DMS153 treated with DMSO at 0.1 percent for 48 hours (cell line): ENCODE data around the gene PPP6C.
"Not testable (repeated sequence)": the region's sequence is repeated elsewhere in the genome, so short reads cannot be mapped to it uniquely, and the experiment has no call there.

Source experiments
- DNase-seq: peaks from one replicate; lab custom pipeline; 2025; ENCODE audit not compliant: unreplicated experiment; lab: John Stamatoyannopoulos, UW

Gene PPP6C

DNA sequence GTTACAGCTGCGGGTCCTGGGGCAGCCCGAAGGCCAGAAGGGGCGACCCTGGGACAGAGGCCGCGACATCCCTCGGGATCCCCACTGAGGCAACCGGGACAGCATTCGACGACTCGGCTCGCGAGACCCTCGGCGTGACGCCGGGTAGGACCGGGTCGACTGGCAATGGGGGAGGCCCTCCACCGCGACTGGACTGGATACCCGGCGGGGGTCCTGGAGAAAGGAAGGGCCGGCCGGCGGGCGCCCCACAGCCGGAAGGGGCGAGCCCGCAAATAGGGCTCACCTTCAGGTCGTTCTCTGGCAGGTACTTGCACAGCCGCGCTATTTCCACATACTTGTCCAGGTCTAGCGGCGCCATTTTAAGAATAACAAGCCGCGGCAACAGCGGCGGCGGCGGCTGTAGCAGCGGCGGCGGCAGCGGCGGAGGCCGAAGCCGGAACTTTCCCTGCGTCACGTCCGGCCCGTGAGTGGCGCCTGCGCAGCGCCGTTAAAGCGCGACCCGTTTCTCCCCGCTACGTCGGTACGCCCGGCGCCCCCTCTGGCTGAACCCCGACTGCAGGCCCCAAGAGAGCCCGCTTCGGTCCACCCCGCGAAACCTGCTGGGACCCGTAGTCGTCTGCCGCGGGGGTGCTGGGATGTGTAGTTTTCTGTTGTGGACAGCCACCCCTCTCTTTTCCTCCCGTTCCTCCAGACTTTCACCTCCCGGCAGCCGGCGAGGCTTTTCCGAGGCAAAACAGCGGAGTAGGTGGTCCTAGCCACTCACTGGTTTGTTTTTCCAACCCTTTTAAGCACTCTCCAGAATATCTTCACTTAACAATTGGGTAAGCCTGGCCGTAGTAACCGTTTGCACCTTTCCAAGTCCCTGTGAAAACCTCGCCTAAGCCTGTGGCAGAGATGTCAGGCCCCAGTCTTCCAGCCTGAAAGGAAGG lies at the start of gene PPP6C:
Gene PPP6C (minus strand): TSS at position 443 of the 929 bp plus-strand sequence. CDS start 85 bp downstream, at position 358.
- DNase-seq = peak; percentile 87

DNA sequence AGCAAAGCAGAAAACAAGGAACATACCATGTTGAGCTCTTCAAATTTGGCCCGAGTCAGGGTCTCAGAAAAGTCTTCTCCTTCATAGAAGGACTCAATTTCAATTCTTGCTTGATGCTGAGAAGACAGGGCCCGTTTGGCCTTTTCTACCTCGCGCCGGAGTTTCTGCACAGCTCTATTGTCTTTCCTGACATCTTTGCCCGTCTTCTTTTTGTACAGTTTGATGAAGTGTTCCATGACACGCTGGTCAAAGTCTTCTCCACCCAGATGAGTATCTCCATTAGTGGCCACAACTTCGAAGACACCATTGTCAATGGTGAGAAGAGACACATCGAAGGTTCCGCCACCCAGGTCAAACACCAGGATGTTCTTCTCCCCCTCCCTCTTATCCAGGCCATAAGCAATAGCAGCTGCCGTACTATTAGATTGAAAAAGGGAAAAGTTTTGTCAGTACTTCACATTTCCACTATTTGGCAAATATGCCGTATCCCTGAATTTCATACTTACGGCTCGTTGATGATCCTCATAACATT lies 49.4 kb upstream of the PPP6C start:
- no peak for DNase-seq

DNA sequence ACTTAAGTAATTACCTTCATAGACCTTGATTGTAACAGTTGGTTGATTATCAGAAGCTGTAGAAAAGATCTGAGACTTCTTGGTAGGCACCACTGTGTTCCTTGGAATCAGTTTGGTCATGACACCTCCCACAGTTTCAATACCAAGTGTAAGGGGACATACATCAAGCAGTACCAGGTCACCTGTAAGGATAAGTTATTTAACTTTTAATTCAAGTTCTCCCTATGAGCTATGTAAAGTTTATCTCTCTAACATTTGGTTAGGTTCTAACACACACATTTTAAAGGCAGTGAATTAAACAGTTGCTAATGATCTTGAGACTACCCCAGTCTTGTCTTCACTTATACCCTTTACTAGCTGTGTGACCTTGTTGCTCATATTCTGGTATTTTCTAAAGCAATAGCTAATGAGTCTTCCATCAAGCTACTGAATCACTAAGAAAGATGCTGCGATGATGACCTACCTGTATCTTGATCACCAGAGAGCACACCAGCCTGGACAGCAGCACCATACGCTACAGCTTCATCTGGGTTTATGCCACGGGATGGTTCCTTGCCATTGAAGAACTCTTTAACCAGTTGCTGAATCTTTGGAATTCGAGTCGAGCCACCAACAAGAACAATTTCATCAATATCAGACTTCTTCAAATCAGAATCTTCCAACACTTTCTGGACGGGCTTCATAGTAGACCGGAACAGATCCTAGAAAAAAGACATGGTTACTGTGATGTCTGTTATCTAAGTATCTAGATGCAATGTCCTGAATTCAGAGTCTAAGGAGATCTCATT lies 48.7 kb upstream of the PPP6C start:
- DNase-seq = no peak

- not testable (repeated sequence) for DNase-seq
Measured at GRCh38 chr9:125236520-125237159, 47.0 kb upstream of the PPP6C start.

DNA sequence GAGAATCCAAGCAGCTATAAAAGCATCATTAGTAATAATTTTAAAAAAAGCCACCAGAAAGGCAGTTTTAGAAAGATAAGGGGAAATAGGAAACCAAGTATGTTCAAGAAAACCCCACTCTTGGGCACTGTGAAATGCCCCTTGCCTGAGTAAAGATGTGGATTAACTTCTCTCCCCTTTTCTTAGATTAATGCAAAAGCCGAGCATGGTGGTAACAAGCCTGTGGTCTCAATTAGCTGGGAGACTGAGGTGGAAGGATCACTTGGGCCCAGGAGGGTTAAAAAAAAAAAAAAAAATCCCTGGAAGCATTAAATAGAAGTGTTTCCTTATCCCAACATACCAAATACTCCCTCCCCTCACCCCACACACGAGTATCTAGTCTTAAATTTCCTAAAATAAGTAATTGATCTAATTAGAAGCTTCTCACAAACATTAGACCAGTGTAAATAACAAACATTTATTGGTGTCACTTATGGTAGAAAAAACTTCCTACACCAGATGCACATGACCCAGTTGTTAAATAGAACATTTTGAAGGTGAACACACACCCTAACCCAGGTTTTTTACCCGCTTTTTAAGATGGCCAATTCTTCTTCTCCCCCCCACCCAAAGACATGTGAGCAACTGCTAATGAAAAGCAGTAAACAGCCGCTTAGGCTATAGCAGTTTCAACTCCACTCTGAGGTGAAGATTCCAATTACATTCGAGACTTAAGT lies 46.4 kb upstream of the PPP6C start:
- DNase-seq = no peak

DNA sequence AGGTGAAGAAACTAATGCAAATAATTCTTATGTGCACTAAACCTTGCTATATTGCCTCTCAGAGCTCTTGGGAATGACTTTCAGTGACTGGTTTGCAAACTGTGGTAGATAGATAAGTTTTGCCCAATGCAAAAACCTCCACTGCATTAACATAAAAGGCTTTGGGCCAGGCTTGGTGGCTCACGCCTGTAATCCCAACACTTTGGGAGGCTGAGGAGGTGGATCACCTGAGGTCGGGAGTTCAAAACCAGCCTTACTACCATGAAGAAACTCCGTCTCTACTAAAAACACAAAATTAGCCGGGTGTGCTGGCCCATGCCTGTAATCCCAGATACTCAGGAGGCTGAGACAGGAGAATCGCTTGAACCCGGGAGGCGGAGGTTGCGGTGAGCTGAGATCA lies 44.5 kb upstream of the PPP6C start:
- DNase-seq = not testable (repeated sequence)

DNA sequence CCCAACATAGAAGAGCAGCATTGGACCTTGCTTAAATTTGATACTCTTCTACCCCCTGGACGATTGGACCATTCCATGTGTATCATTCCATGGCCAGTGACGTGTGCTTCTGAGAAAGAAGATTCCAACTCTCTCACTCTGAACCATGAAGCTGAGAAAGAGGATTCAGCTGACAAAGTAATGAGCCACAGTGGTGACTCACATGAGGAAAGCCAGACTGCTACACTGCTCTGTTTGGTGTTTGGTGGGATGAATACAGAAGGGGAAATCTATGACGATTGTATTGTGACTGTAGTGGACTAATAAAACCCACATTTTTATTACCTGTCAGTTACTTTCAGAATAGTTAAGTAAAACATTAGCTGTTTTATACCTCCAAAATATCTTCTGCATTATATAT lies 44.1 kb upstream of the PPP6C start:
- no peak for DNase-seq

DNA sequence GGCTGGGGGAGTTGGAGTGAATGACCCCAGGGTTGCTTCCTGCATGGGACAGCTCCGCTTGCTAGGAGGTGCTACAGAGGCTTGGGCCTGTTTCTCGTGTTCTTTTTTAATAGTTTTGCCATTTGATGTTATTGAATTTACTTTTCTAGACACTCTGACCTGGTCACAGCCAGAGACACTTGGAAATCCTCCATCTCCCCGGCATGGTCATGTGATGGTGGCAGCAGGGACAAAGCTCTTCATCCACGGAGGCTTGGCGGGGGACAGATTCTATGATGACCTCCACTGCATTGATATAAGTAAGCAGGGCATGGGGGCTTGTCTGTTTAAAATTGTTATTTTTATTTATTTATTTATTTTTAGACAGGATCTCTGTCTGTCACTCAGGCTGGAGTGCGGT lies 38.2 kb upstream of the PPP6C start:
- DNase-seq = no peak

DNA sequence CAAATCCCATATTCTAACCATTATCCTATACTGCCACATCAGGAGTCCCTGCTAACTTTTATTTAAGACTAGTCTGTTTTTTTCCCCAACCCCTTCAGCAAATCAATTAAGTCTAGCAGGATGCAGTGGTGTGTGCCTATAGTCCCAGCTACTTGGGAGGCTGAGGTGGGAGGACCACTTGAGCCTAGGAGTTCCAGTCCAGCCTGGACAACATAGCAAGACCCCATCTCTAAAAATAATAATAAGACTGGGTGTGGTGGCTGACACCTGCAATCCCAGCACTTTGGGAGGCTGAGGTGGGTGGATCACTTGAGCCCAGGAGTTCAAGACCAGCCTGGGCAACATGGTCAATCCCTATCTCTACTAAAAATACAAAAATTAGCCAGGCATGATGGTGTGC lies 35.3 kb upstream of the PPP6C start:
- DNase-seq = not testable (repeated sequence)

DNA sequence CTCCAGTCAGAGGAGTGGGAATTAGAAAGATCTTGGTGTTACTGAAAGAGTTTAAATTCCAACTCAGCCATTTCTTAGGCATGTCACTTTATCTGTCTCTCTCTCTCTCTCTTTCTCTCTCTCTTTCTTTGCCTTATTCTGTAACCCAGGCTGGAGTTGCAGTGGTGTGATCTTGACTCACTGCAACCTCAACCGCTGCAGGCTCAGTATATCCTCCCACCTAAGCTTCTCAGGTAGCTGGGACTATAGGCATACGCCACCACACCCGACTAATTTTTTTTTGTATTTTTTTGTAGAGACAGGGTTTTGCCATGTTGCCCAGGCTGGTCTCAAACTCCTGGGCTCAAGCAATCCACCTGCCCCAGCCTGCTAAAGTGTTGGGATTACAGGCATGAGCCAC lies 29.0 kb upstream of the PPP6C start:
- DNase-seq = no peak

- no peak for DNase-seq
Measured at GRCh38 chr9:125214186-125214585, 24.6 kb upstream of the PPP6C start.

- no peak for DNase-seq
Measured at GRCh38 chr9:125204477-125204876, 14.9 kb upstream of the PPP6C start.

GRCh38 chr9:125202846-125203618 lies 13.4 kb upstream of the PPP6C start:
- DNase-seq = no peak

DNA sequence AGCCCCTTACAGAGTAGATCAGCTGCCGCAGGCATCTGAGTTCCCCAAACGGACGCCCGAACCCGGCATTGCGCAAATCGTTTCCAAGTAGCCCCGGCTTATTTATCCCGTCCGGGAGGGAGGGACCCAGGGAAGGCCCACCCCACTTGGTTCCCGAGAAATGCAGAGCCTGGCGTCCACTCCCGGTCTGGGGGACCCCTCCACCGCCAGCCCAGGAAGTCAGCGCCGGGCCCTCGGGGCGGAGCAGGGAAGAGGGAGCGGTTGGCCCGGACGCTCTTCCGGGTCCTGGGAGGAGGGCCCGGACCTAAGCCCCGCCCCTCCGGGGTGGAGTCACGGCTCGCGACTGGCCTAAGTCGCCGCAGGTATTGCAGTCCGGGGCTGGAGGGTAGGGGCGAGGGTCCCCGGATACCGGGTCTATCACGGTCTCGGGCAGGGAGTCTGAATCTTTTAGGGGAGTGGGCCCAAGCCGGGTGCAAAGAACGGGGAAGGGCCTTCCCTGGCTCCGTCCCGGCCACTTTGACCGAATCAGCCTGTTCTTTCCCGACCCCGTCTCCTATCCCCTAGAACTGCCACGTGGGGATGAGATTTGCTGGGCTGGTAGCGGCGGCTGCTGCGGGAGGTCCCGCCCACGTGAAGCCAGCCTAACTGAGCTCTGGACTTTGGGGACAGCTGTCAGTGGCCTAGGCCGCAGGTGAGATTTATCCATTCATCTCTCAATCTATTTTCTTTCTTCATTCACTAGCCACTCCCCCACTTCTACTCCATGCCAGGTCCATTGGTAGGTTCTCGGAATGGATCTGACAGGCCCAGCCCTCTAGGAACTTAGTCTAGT lies 10.8 kb upstream of the PPP6C start, which contains the start of gene RABEPK:
Gene RABEPK (plus strand): TSS at position 327 of the 832 bp plus-strand sequence. CDS start 2,472 bp downstream, outside the sequence.
- peak; percentile 81 for DNase-seq

GRCh38 chr9:125195591-125195990 lies 6.0 kb upstream of the PPP6C start:
- DNase-seq = not testable (repeated sequence)

DNA sequence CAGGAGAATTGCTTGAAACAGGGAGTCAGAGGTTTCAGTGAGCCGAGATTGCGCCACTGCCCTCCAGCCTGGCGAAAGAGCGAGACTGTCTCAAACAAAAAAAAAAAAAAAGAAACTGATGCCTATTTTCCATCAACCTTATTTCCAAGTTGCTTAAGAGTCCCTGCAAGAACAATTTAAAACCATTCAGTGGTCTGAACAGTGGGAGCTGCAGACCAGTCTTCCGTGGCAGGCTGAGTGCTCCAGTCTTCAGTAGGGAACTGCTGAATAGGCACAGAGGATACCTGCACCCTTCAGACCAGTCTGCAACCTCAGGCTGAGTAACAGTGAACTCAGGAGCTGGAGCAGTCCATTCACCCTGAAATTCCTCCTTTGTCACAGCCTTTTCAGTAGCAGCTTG lies 4.9 kb upstream of the PPP6C start:
- DNase-seq = not testable (repeated sequence)

DNA sequence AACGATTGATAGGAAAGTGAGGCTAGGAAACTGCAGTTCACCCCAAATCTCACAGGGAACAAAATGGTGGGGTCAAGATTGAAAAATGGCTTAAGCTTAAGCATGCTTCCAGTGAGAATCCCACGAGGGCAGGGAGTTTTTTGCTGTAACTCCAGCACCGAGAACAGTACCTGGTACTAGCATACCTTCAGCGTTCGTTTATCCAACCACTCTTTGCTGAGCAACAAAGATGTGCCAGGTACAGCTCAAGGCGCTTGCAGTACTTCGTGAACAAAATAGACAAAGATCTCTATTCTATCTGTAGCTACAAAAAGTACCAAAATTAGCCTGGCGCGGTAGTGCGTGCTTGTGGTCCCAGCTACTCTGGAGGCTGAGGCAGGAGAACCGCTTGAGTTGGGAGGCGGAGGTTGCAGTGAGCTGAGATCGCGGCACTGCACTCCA lies 778 bp upstream of the PPP6C start:
- peak; percentile 29 for DNase-seq

GRCh38 chr9:125189011-125189360 lies 617 bp downstream of the PPP6C start:
- DNase-seq = no peak

DNA sequence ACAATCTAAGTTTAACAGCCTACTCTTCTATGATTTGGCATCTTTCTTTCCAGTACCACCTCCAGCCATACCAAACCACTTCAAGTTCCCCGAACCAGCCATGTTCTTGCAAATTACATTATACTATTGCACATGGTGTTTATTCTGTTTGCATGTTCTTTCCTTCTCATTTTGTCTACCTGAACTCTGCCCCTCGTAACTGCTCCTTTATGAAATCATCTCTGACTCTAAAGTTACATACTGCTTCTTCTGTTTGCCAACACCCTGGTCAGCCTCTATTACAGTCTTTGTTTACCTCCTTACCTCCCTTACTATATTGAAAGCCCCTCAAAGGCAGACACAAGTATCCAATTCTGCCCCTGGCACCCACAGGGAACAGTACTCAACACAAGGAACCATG lies 6.0 kb downstream of the PPP6C start:
- DNase-seq = no peak
